IMR-90 (cell line): ENCODE measurements around the gene FER. TPM values are rescaled to one million over a fixed set of nuclear protein-coding genes. Genes with fewer than 3 reads are reported as not detected.

Experiments used
- ATAC-seq: fragments of 200-7000 bp; cut with Tn5 transposase; 2 replicates; pipeline ENCODE4 v1.9.1; 2020; ENCODE audit warnings: low read depth, mild to moderate bottlenecking, moderate library complexity
- BruUV-seq: library from RNA; stranded (reverse); fragments of 400-500 nt; replicated peaks from 2 replicates; lab custom pipeline; 2021; lab: Mats Ljungman, UMichigan
- CTCF ChIA-PET: fragments of 300-600 bp; formaldehyde crosslinking; extraction: SDS; loops from one replicate; lab custom pipeline; 2021; ENCODE audit warnings: antibody characterized with exemption; lab: Yijun Ruan, JAX
- POLR2A ChIA-PET: fragments of 300-600 bp; sonication (Branson Sonifier 250); formaldehyde crosslinking; loops from one replicate; lab custom pipeline; 2022; ENCODE audit warnings: antibody characterized with exemption; ENCODE audit not compliant: unreplicated experiment; lab: Charles Lee
- DNase-seq: peaks from one replicate; pipeline ENCODE4 v3.0.0; 2013
- H2AFZ ChIP-seq: replicated peaks from 2 replicates; pipeline ENCODE3; 2013; ENCODE audit warnings: low read length, mild to moderate bottlenecking; ENCODE audit not compliant: poor library complexity
- H2AK5ac ChIP-seq: 2 replicates; pipeline ENCODE4 v1.6.1; 2013; ENCODE audit warnings: low read depth, low read length, inconsistent platforms
- H2AK9ac ChIP-seq: replicated peaks from 2 replicates; pipeline ENCODE3; 2013; ENCODE audit warnings: mild to moderate bottlenecking, low read depth, low read length, moderate library complexity; ENCODE audit not compliant: poor library complexity
- H2BK120ac ChIP-seq: 2 replicates; pipeline ENCODE4 v1.6.1; 2013; ENCODE audit warnings: low read depth, low read length, inconsistent platforms
- H2BK15ac ChIP-seq: 3 replicates; pipeline ENCODE4 v1.6.1; 2013; ENCODE audit warnings: low read depth, low read length, inconsistent platforms
- H2BK20ac ChIP-seq: 2 replicates; pipeline ENCODE4 v1.6.1; 2013; ENCODE audit warnings: low read depth, mild to moderate bottlenecking, inconsistent platforms, low read length, moderate library complexity
- H2BK5ac ChIP-seq: 2 replicates; pipeline ENCODE4 v1.6.1; 2013; ENCODE audit warnings: mild to moderate bottlenecking, low read depth, low read length, inconsistent platforms; ENCODE audit not compliant: poor library complexity, severe bottlenecking
- H3K14ac ChIP-seq: replicated peaks from 2 replicates; pipeline ENCODE4 v1.6.1; 2013; ENCODE audit warnings: low read depth, low read length, inconsistent platforms
- H3K18ac ChIP-seq: 2 replicates; pipeline ENCODE4 v1.6.1; 2013; ENCODE audit warnings: low read depth, low read length, control low read depth
- H3K23ac ChIP-seq: 2 replicates; pipeline ENCODE4 v1.6.1; 2013; ENCODE audit warnings: low read depth, low read length, inconsistent platforms
- H3K27ac ChIP-seq: 2 replicates; pipeline ENCODE4 v1.5.1; 2013; ENCODE audit warnings: mild to moderate bottlenecking, control low read depth, low read length; ENCODE audit not compliant: insufficient read depth
- H3K27me3 ChIP-seq: 2 replicates; pipeline ENCODE4 v1.6.1; 2013; ENCODE audit warnings: low read length; ENCODE audit not compliant: control insufficient read depth, insufficient read depth
- H3K36me3 ChIP-seq: 2 replicates; pipeline ENCODE4 v1.6.1; 2013; ENCODE audit warnings: low read length, mixed read lengths; ENCODE audit not compliant: control insufficient read depth, insufficient read depth
- H3K4ac ChIP-seq: 2 replicates; pipeline ENCODE4 v1.6.1; 2013; ENCODE audit warnings: low read depth, low read length, inconsistent platforms
- H3K4me1 ChIP-seq: 2 replicates; pipeline ENCODE4 v1.6.1; 2013; ENCODE audit warnings: low read length, mixed read lengths; ENCODE audit not compliant: control insufficient read depth, insufficient read depth
- H3K4me2 ChIP-seq: 2 replicates; pipeline ENCODE4 v1.6.1; 2013; ENCODE audit warnings: low read depth, mild to moderate bottlenecking, control low read depth, low read length, moderate library complexity
- H3K4me3 ChIP-seq: 2 replicates; pipeline ENCODE4 v1.5.1; 2013; ENCODE audit warnings: low read depth, mild to moderate bottlenecking, control low read depth, low read length, moderate library complexity; ENCODE audit not compliant: insufficient read depth
- H3K56ac ChIP-seq: 2 replicates; pipeline ENCODE4 v1.6.1; 2013; ENCODE audit warnings: low read length, inconsistent platforms; ENCODE audit not compliant: insufficient read depth; ENCODE audit errors: extremely low read depth
- H3K79me1 ChIP-seq, 2 experiments: 2 replicates each; pipeline ENCODE4 v1.6.1; 2013; ENCODE audit warnings: low read length in 2 of 2, inconsistent platforms in 1 of 2, low read depth in 1 of 2
- H3K9ac ChIP-seq: 2 replicates; pipeline ENCODE4 v1.6.1; 2013; ENCODE audit warnings: low read depth, low read length, control low read depth
- H3K9me1 ChIP-seq: 2 replicates; pipeline ENCODE4 v1.6.1; 2013; ENCODE audit warnings: low read length, inconsistent platforms; ENCODE audit not compliant: insufficient read depth
- H3K9me3 ChIP-seq: 2 replicates; pipeline ENCODE4 v1.6.1; 2013; ENCODE audit warnings: low read length; ENCODE audit not compliant: control insufficient read depth, insufficient read depth
- H4K20me1 ChIP-seq: 2 replicates; pipeline ENCODE4 v1.6.1; 2013; ENCODE audit warnings: low read length, inconsistent platforms; ENCODE audit not compliant: insufficient read depth
- H4K5ac ChIP-seq: 2 replicates; pipeline ENCODE4 v1.6.1; 2013; ENCODE audit warnings: mild to moderate bottlenecking, low read depth, low read length, control low read depth
- H4K8ac ChIP-seq, 2 experiments: 2 replicates each; pipeline ENCODE4 v1.6.1; 2013; ENCODE audit warnings: low read depth in 2 of 2, low read length in 2 of 2, control low read depth in 1 of 2, inconsistent platforms in 1 of 2
- H4K91ac ChIP-seq: 2 replicates; pipeline ENCODE4 v1.6.1; 2013; ENCODE audit warnings: low read depth, low read length, inconsistent platforms; ENCODE audit not compliant: insufficient read depth
- RAD21 ChIP-seq: IDR thresholded peaks from 2 replicates; pipeline ENCODE4 v1.6.1; 2012; ENCODE audit warnings: low read length, improper control_type of control experiment
- SMC3 ChIP-seq: fragments of 150-350 bp; IDR thresholded peaks from 2 replicates; pipeline ENCODE4 v1.6.1; 2016; ENCODE audit warnings: low read depth, mild to moderate bottlenecking, antibody characterized with exemption, low read length, moderate library complexity
- WGBS, 2 experiments: methylation state at CpG; one replicate each; pipeline versions ENCODE4 v1.1.5 to v1.1.7; 2013; ENCODE audit warnings: missing lambda C conversion rate in 2 of 2; ENCODE audit not compliant: insufficient read length in 1 of 2; ENCODE audit errors: extremely low coverage in 2 of 2; 5-methylcytosine and 5-hydroxymethylcytosine counted together
- dilution Hi-C: fragments of 300-500 bp; cut with HindIII; formaldehyde crosslinking; loops from one replicate; pipeline ENCODE4 v1.14.3; 2018; ENCODE audit warnings: low sequenced_read_pairs; ENCODE audit not compliant: unreplicated experiment
- in situ Hi-C: fragments of 300-500 bp; cut with MboI; formaldehyde crosslinking; loops from 3 replicates; pipeline ENCODE4 v1.14.3; 2019; ENCODE audit warnings: low sequenced_read_pairs, inconsistent platforms, mixed read lengths
- intact Hi-C: fragments of 100-400 bp; cut with micrococcal nuclease; formaldehyde crosslinking; loops from 2 replicates; pipeline ENCODE4 v1.10.0; 2022
- polyA plus RNA-seq, 3 experiments: library from polyadenylated mRNA; depleted of rRNA; stranded (reverse); fragments of >200 nt; gene quantifications; 2 replicates each; pipeline ENCODE4 v1.2.3, GENCODE V29; 2012; ENCODE audit warnings: low replicate concordance in 1 of 3
- total RNA-seq: library from RNA; depleted of rRNA; stranded (reverse); fragments of >200 nt; gene quantifications from 2 replicates; pipeline ENCODE4 v1.2.3, GENCODE V29; 2012

FER gene
- total and polyA plus RNA-seq, 2 of the 4 experiments (the other 2 are of a cell fraction), result 3.5 to 32.4 TPM

DNA sequence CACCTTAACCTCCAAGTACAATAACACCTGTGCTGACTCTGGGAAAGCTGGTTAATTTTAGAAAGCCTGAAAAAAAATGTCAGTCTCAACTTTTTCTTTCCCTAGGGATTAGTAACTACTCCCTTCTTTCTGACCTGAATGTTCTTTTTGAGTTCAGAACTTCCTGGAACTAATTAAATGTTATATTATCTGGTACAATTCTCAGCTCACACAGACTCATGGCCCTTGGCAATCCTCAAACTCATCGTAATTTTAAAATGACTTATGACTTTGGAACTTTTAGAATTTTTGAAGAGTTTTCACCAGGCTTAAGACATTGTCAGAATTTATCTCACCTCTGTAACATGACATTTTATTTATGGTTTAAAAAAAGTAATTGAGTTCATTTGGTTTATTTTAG lies 315.0 kb downstream of the FER start:
- no peak overlapping the region for H2BK15ac ChIP-seq
- H3K56ac ChIP-seq, result no peak overlapping the region
- no peaks in the 10 kb centered on the region for H3K9me3 ChIP-seq
- H2BK5ac ChIP-seq, result no peak overlapping the region
- H3K4me1 ChIP-seq, result no peaks in the 10 kb centered on the region
- H3K9ac ChIP-seq, result no peak overlapping the region
- no peak overlapping the region for H4K8ac ChIP-seq
- no peak overlapping the region for H2AK5ac ChIP-seq
- H3K9me1 ChIP-seq, result no peaks in the 10 kb centered on the region
- intact Hi-C loops (loop anchor here (10.0 kb wide), 1 partner anchor 412 kb away; no protein-coding TSS in a partner anchor), dilution Hi-C loops (no loop called here), in situ Hi-C loops (no loop called here)
- WGBS, 2 experiments, result no CpG with 5 or more reads among the region's 1 CpG
- no TSS peak for BruUV-seq
- H2BK20ac ChIP-seq, result no peak overlapping the region
- no peak overlapping the region for H3K4me3 ChIP-seq
- H3K36me3 ChIP-seq, result no peaks in the 10 kb centered on the region
- ChIA-PET POLR2A (no interaction called here), CTCF (no interaction called here)
- no peak for TF ChIP-seq RAD21
- no peak for TF ChIP-seq SMC3
- no peak overlapping the region for H3K4me2 ChIP-seq
- H4K5ac ChIP-seq, result no peak overlapping the region
- no peak overlapping the region for H3K27ac ChIP-seq
- no peak overlapping the region for H2AFZ ChIP-seq
- H2AK9ac ChIP-seq, result no peak overlapping the region
- H4K91ac ChIP-seq, result no peak overlapping the region
- no peak overlapping the region for H3K14ac ChIP-seq
- no peak overlapping the region for H3K18ac ChIP-seq
- no peak overlapping the region for H3K23ac ChIP-seq
- ATAC-seq (no peak), DNase-seq (no peak)
- no peaks in the 10 kb centered on the region for H4K20me1 ChIP-seq
- no peaks in the 10 kb centered on the region for H3K79me1 ChIP-seq
- no peaks in the 10 kb centered on the region for H3K27me3 ChIP-seq
- no peak overlapping the region for H2BK120ac ChIP-seq
- no peak overlapping the region for H3K4ac ChIP-seq
